Fibroblast of pulmonary artery (primary cell): Measurements from ENCODE around the gene MYRF.

Experiments used
- DNase-seq: peaks from one replicate; pipeline ENCODE4 v3.0.0-alpha.2; 2010; ENCODE audit warnings: low read depth
- H3K4me3 ChIP-seq: replicated peaks from 2 replicates; pipeline ENCODE4 v1.5.1; 2011; ENCODE audit warnings: low read depth, mild to moderate bottlenecking, control low read depth, low read length, moderate library complexity
- CTCF ChIP-seq: IDR thresholded peaks from 2 replicates; pipeline ENCODE4 v1.5.1; 2011; ENCODE audit warnings: mild to moderate bottlenecking, control low read depth, low read length, inconsistent platforms; ENCODE audit errors: missing control alignments

Gene MYRF

GRCh38 chr11:61750631-61751273, 1.7 kb upstream of the MYRF start:
- no peak for DNase-seq
- no peak for TF ChIP-seq CTCF
- H3K4me3 ChIP-seq = no peak overlapping the region

DNA sequence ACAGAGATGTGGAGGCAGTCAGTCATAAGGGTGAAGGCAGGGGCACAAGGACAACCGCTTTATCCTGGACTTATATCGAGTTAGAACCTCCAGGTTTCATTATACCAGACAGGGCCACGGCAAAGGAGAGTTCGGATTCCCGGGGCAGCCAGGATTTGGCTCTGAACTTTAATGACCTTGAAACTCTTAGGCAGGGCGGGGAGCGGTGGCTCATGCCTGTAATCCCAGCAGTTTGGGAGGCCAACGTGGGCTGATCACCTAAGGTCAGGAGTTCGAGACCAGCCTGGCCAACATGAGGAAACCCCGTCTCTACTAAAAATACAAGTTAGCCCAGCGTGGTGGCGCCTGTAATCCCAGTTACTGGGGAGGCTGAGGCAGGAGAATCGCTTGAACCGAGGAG, 1.1 kb upstream of the MYRF start:
- H3K4me3 ChIP-seq = no peak overlapping the region
- TF ChIP-seq CTCF = no peak
- no peak for DNase-seq

- DNase-seq = no peak
- peak overlapping the region; percentile 64 for H3K4me3 ChIP-seq
- no peak for TF ChIP-seq CTCF
These were observed 587 bp downstream of the MYRF start for GRCh38 chr11:61752925-61753521.

DNA sequence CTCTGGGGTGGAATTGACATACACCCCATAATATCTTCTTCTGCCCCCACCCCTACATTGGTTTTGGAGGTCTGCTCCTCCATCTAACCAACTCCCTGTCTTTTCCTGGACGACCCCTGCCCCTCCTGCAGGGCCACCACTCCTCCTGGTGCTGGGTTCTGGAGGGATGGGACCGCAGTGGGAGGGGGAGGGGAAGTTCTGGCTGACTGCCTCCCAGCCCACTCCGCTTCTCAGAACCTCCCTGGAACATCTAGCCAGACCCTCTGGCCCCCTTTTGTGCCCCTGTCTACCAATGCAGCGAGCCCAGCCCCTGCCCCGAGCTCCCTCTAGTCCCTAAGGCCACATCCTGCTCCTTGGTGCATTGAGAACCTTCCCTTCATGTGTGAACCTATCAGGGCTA, 1.2 kb downstream of the MYRF start:
- peak overlapping the region; percentile 64 for H3K4me3 ChIP-seq
- TF ChIP-seq CTCF = no peak
- DNase-seq = no peak

- no peak for TF ChIP-seq CTCF
- DNase-seq = peak; percentile 71
- H3K4me3 ChIP-seq = peak overlapping the region; percentile 64
These were observed 2.4 kb downstream of the MYRF start for GRCh38 chr11:61754534-61755482.

GRCh38 chr11:61756147-61756451, 3.7 kb downstream of the MYRF start:
- no peak for DNase-seq
- TF ChIP-seq CTCF = no peak
- H3K4me3 ChIP-seq = no peak overlapping the region
